GM19467 (cell line): Measurements from ENCODE around the gene FOXD3.

Source experiments
- ATAC-seq: cut with Tn5 transposase; IDR thresholded peaks from one replicate; pipeline ENCODE4 v1.9.1; 2021; ENCODE audit warnings: mild to moderate bottlenecking, moderate library complexity; ENCODE audit not compliant: unreplicated experiment

Gene FOXD3

GRCh38 chr1:63322114-63322943 lies at the start of gene FOXD3:
Gene FOXD3, plus strand, starts transcription at chr1:63322567. Its CDS starts 492 bp downstream, at chr1:63323059.
- ATAC-seq, result peak; percentile 39

DNA sequence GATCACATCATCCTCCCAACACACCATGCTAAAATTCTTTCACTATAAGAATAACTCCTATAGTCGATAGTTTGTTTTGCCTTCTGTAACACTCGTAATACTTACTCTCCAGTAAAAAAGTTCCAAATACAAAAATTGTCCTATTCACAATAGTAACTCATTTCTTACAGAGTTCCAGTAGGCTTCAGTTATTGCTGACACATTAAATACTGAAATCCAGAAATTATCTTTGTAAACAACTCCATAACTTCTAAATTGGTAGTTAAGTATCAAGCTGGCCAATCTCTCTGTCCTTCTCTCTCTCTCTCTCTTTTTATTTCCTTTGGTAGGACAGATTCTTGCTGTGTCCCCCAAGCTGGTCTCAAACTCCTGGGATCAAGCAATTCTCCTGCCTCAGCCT lies 49.6 kb upstream of the FOXD3 start:
- ATAC-seq, result no peak

GRCh38 chr1:63274371-63274770 lies 48.0 kb upstream of the FOXD3 start:
- ATAC-seq, result no peak

- ATAC-seq, result no peak
Observed at GRCh38 chr1:63274979-63275378, 47.4 kb upstream of the FOXD3 start.

DNA sequence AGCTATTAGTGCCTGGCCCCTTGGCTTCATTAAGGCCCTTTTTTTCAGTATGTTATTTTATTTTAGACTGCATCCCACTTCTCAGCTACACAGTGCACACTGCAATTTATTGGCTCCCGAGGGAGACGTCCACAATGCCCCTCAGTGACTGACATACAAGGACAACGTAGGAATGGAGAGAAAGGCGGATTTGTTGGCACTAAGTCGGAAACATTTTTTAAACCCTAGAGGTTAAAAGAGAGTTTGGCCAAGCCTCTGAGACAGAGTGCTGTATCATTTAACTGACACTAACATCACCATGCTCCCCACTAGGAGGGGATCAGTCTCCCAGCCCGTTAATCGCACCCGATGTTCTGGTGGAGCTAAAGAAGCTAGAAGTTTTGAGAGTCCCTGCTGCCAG lies 45.7 kb upstream of the FOXD3 start:
- ATAC-seq, result no peak

DNA sequence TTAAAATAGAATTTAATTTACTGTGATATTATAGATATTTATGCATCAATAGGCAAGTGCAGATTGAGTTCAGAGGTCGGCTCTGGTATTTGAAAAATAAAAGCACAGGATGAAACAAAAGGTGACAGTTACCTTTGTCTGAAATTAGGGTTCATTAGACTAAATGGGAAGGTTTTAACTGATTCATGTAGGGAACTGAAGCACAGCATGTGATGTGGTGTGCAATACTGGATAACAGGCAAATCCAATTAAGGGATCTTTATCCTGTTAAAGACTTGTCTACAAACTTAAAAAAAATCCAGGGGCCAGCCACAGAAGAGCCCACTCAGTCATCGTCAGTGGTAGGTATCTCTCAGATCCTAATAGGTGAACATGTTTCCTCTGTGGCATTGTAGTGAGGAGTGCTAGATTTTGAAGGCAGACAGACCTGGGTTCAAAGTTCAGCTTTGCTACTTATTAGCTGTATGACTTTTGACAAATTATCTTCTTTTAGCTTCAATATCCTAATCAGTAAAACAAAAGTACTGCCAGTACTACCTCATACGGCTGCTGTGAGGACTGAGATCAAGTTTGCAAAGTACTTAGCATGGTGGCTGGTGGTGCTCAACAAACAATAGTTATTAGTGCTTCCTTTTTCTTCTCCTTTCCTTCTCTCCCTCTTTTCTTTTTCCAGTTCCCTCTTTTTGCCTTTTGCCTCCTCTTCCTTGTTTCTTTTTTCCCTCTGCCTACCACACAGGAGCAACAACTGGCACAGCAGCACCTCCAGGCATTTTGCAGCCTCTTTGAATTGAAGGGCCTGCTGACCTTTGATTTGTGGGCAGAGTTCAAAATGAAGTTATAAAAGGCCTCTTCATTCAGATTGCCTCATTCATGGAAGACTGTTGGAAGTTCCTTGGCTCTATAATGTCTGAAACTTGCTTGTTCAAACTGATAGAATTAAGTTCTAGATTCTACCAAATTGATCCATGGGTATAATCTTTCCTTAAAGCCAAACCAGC lies 44.9 kb upstream of the FOXD3 start:
- ATAC-seq, result no peak

DNA sequence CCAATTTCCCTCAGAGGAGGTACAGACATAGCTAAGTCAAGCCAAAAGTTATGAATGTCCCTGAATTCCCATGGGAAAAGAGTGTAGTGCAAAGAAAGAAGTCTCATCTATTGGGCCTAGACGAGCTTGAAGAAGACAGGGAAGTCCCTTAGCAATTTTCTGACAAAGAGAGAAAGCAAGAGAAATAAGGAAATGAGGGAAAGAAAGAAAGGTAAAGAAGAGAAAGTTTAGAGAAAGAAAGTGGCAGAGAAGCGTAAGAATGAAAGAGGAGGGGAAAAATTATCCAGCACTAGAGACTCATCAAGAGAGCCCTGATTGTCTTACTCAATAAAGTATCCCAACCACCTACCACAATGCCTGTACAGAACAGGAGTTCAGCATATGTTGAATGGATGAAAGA lies 40.6 kb upstream of the FOXD3 start:
- ATAC-seq, result no peak

- no peak for ATAC-seq
Observed at GRCh38 chr1:63289135-63289534, 33.2 kb upstream of the FOXD3 start.

GRCh38 chr1:63294803-63295594 lies 27.4 kb upstream of the FOXD3 start:
- no peak for ATAC-seq

GRCh38 chr1:63304410-63304809 lies 18.0 kb upstream of the FOXD3 start:
- no peak for ATAC-seq

- no peak for ATAC-seq
Observed at GRCh38 chr1:63305043-63305442, 17.3 kb upstream of the FOXD3 start.

DNA sequence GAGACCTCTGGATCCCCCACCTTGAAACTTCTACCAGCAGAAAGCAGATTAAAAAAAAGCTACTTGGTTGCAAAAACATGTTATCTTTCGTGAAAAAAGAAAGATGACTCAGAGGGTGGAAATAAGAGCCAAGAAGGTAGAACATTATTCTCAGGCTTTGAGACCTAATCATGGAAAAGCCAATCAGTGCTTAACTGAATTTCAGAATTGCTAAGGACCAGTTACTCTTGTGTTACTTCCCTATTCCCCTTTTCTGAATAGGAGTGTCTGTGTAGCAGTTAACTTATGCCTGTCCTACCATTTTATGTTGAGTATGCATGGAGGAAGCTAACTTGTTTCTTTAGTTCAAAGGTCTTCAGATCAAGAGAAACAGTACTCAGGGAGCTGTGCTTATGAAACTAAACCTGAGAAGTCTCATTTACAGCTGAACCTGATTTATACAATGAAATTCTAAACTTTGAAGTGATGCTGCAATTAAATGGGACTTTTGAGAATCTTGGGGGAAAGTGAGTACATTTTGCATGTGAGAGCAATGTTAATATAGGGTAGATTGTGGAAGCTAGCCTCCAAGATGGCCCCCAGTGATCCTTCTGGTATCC lies 15.1 kb upstream of the FOXD3 start:
- ATAC-seq, result no peak

DNA sequence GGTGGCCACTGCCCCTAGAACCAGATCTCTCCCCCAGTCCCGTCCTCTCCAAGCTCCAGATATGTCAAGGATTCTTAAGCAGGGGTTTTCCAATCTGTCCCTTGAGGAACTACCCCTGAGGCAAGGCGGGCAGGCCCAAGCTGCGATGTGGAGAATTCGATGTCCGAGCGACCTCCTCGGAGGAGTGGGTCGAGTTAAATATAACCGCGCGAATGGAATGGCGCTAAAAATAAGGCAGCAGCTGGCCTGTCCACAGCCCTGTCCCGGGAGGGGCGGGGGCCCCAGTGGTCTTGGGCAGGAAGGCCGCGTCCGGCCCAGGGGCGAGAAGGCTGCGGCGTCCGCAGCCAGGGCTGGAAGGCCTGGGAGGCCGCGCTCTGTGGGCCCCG lies 5.8 kb upstream of the FOXD3 start:
- no peak for ATAC-seq

- peak; percentile 49 for ATAC-seq
Observed at GRCh38 chr1:63316984-63317816, 5.2 kb upstream of the FOXD3 start.

- no peak for ATAC-seq
Observed at GRCh38 chr1:63317817-63318152, 4.6 kb upstream of the FOXD3 start.

- ATAC-seq, result no peak
Observed at GRCh38 chr1:63318201-63318979, 4.0 kb upstream of the FOXD3 start.

DNA sequence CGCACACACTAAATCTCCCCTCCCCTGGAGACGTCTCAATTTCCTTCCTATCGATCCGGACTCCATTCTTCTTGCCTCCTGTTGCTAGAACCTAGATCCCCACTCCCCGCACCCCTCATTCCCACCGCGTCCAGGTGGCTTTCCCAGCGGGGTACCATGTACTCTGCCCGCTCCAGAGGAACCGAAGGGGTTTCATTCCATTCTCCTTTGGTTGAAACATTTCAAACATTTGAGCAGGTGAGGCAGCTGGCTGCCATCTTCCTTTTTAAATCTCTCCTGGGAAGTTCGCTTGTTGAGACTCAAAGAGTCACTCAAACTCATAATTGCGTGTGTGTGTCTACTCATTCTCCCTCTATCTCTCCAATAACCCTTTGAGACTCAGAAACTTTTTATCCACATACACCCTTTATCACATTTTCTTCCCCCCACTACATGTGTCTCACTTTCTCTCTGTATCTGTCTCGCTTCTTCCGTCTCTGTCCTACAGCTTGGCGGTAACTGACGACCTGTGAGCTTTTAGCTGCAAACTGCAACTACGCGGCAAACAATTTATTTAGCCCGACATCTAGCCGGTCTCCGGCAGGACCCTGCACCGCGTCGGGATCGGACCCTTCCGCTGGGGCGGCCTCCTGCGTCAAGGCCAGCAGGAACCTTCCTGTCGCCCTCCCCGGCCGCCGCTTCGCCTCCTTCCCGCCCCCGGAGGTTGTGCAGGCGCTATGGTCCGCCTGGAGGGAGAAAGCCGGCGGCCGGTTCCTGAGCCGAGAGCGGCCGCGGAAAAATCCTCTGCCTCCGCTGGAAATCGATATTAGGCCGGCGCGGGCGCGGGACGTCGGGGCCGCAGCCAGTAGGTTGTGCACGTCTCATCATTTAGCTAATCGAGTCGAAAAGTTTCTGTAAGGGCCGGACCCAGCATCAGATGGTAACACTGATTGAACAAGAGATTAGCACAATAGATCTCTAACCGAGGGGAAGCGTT lies 3.0 kb upstream of the FOXD3 start:
- ATAC-seq, result no peak
